ENCODE measurements around the gene PTX4.

- TF ChIP-seq CTCF (IDR thresholded peaks at IDR 0.05): no peak
- no peak for TF ChIP-seq POLR2AphosphoS5 (IDR thresholded peaks at IDR 0.05; ENCODE audit: insufficient read depth in 1 of 2, low read depth in 1 of 2)
- no peak for TF ChIP-seq POLR2A (IDR thresholded peaks at IDR 0.05)
Observed at GRCh38 chr16:1488054-1488601, 616 bp downstream of the PTX4 start.
